ENCODE results near the gene KRAS.

DNA sequence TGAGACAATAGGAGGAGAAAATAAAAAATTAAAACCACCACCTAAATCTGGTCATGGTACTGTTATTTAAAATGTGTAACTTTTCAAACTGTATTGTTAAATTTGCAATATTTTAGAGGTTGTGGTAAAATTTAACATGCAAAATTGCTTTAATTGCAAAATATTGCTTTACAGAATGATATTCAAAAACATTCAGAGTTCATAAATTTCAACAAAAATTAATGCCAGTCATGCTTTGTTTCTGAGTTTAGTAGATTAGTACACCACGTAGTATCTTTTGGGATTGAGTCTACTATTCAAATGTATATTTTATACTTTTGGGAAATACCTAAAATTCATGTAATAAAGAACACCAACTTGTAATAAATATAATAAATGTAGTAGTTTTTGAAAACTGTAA, 37.4 kb downstream of the KRAS start:
- TF ChIP-seq CTCF (IDR thresholded peaks at IDR 0.05) (no peak), POLR2A (IDR thresholded peaks at IDR 0.05) (no peak)

Data from right lobe of liver (tissue), 4 donors.